OCI-LY7 (cell line): Measurements from ENCODE around the gene TENT5C.

Experiments
- CTCF ChIP-seq: fragments of 200-600 bp; sonication (generic); conservative IDR thresholded peaks from 2 replicates; pipeline ENCODE4 v1.5.1; 2014; ENCODE audit warnings: mild to moderate bottlenecking, antibody characterized with exemption, low read length, moderate library complexity, mixed read lengths
- EZH2phosphoT487 ChIP-seq: fragments of 200-600 bp; sonication (generic); IDR thresholded peaks from 2 replicates; pipeline ENCODE4 v1.6.1; 2018; ENCODE audit warnings: low read depth, borderline replicate concordance, mild to moderate bottlenecking, mixed run types, antibody characterized with exemption, low read length, moderate library complexity, mixed read lengths

DNA sequence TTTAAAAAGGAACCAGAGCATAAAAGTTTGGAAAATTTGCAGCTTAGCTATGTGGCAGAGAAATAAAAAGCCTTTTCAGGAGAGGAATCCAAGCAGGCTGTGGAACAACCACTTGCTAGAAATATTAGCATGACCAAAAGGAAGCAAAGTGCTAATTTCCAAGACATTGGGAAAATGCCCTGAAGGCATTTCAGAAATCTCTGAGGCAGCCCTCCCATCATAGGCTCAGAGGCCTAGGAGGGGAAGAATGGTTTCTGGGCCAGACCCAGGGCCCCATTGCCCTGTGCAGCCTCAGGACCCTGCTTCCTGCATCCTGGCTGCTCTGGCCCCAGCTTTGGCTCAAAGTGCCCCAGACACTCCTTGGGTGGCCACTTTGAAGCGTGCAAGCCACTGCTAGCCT lies 56.8 kb downstream of the TENT5C start:
- TF ChIP-seq CTCF (no peak), EZH2phosphoT487 (no peak)
